Activated naive CD4-positive, alpha-beta T cell treated with anti-CD3 and anti-CD28 coated beads, Interleukin-2, amount 50 U/mL, for 16 hours (primary cell): ENCODE data around the gene HPRT1.

Experiments used
- DNase-seq: peaks from one replicate; pipeline ENCODE4 v3.0.0-alpha.2; 2020

Gene HPRT1

DNA sequence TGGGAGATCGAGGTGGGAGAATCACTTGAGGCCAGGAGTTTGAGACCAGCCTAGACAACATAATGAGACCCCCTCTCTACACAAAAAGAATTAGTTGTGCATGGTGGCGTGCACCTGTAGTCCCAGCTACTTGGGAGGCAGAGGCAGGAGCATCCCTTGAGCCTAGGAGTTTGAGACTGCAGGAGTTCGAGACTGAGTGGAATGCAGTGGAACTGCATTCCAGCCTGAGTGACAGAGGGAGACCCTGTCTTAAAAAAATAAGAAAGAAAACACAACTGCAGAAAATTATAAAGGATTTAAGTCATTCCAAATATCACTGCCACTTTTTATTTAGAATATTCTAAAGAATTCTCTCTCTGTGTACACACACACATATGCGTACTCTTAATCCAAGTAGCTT is 18.4 kb downstream of the HPRT1 start:
- no peak for DNase-seq

GRCh38 chrX:134480061-134480460 is 20.1 kb downstream of the HPRT1 start:
- no peak for DNase-seq

GRCh38 chrX:134481339-134481738 is 21.4 kb downstream of the HPRT1 start:
- no peak for DNase-seq

- no peak for DNase-seq
Measured at GRCh38 chrX:134482371-134482770, 22.4 kb downstream of the HPRT1 start.

DNA sequence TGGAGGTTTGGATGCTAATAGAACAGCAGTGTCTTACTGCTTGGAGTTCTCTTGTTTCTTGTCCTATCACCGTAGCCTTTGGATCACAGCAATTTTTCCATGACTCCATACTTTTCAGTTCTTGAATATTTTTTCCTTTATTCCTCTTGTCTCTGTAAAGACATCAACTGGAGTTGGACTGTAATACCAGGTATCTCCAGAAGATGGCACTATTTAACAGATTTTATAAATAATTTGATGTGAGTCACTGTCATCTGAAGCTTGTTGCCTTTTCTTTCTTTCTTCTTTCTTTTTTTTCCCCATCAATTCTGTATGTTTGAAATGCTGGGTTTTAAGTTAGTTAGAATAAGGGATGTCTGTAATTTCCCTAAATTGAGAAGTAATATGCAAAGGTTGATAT is 24.1 kb downstream of the HPRT1 start:
- no peak for DNase-seq

- no peak for DNase-seq
Measured at GRCh38 chrX:134501941-134502340, 42.0 kb downstream of the HPRT1 start.

- DNase-seq = no peak
Measured at GRCh38 chrX:134502686-134503085, 42.7 kb downstream of the HPRT1 start.

- no peak for DNase-seq
Measured at GRCh38 chrX:134512566-134512965, 52.6 kb downstream of the HPRT1 start.

GRCh38 chrX:134513091-134513490 is 53.1 kb downstream of the HPRT1 start:
- no peak for DNase-seq

DNA sequence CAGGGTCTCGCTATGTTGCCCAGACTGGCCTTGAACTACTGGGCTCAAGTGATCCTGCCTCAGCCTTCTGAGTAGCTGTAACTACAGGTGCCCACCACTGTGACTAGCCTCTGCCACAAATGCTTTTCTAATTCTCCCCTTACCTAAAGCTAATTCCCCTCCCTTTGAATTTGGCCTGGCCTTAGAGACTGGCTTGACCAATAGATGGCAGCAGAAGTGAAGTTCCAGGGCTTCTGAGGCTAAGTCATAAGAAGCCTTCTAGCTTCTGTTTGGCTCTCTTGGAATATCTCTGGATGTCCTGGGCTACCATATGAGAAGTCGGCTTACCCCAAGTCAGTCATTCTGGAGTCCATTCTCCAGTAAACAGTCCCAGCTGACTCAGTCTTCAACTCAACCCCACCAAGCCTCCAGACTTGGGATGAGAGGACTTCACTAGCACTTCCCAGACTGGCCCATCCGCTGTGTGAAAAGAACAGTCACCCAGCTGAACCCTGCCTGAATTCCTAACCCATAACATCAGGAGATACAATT is 61.0 kb downstream of the HPRT1 start:
- no peak for DNase-seq

DNA sequence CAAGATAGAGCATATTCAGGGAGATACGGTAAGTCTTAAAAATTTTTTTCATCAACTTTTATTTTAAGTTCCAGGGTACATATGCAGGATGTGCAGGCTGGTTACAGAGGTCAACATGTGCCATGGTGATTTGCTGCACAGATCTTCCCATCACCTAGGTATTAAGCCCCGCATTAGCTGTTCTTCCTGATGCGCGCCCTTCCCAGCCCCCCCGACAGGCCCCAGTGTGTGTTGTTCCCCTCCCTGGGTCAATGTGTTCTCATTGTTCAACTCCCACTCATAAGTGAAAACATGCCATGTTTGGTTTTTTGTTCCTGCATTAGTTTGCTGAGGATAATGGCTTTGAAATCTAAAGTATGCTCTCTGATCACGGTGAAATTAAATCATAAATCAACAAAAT is 64.2 kb downstream of the HPRT1 start:
- no peak for DNase-seq

- no peak for DNase-seq
Measured at GRCh38 chrX:134525086-134525792, 65.3 kb downstream of the HPRT1 start.

- DNase-seq = no peak
Measured at GRCh38 chrX:134526399-134526798, 66.4 kb downstream of the HPRT1 start.

GRCh38 chrX:134528960-134529359 is 69.0 kb downstream of the HPRT1 start:
- no peak for DNase-seq

DNA sequence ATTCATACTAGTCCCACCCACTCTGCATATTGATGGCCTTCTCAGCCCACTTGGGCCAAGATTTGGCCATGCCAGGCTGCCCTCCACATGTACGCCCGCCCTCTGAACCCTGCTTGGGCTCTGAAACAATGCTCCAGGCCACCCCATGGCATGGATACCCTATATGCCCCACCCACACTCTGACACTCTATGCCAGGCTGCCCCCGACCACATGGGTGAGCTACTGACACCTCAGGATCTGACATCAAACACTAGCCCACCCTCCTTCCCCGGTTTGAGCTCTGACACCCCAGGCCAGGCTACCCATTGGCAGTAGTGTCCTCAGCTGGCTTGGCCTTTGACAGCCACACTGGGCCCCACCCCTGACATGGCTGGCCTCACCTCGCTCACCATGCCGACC is 69.5 kb downstream of the HPRT1 start:
- no peak for DNase-seq

DNA sequence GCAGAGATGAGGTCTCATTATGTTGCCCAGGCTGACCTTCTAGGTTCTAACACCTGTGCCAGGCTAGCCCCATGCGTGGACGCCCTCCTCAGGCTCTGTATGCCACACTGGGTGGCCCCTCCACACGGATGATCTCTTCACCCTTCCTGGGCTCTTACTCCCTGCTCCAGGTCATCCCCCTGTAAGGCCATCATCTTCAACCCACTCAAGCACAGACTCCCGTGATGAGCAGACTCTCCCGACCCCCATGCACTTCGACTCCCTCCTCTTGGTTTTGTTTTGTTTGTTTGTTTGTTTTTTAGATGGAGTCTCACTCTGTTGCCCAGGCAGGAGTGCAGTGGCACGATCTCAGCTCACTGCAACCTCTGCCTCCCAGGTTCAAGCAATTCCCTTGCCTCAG is 70.9 kb downstream of the HPRT1 start:
- no peak for DNase-seq

DNA sequence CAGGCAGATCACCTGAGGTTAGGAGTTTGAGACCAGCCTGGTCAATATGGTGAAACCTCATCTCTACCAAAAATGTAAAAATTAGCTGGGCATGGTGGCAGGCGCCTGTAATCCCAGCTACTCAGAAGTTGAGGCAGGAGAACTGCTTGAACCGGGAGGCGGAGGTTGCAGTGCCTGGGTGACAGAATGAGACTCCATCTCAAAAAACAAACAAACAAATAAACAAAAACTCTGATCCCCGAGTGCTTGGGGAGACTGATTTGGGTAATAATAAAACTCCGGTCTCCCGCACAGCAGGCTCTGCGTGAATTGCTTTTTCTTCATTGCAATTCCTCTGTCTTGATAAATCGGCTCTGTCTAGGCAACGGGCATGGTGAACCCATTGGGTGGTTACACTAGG is 73.4 kb downstream of the HPRT1 start:
- no peak for DNase-seq

GRCh38 chrX:134533952-134534351 is 74.0 kb downstream of the HPRT1 start:
- DNase-seq = no peak

DNA sequence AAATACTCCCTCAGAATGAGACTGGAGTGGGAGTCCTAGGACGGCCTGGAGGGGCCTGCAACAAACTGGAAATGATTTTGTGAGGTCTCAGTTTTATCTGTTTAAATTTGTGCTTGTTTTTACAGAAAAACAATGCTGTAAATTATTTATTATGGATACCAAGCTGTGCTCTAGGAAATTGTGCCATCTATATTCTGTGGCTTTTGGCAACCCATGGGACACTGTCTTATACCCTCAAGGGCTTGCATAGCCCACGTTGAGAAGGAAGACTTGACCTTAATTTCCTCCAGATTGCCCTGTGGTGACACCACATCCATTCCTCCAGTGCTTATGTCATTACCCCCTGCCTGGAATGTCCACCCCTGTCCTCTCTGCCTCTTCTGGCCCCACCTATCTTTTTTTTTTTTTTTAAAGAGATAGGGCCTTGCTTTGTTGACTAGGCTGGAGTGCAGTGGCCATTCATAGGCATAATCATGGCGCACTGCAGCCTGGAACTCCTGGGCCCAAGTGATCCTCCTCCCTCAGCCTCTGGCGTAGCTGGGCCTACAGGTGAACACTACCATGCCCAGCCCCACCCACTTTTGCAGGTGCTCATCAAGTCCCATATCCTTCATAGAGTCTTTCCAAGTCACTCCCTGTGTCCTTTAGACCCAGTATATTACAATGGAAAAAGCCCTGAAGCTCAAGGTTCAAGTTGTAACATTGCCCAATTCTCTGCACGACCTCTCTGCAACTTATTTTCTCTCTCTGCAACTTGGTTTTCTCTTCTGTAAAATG is 77.4 kb downstream of the HPRT1 start:
- no peak for DNase-seq

GRCh38 chrX:134538316-134538715 is 78.4 kb downstream of the HPRT1 start:
- DNase-seq = no peak

- DNase-seq = no peak
Measured at GRCh38 chrX:134541906-134542305, 81.9 kb downstream of the HPRT1 start.

DNA sequence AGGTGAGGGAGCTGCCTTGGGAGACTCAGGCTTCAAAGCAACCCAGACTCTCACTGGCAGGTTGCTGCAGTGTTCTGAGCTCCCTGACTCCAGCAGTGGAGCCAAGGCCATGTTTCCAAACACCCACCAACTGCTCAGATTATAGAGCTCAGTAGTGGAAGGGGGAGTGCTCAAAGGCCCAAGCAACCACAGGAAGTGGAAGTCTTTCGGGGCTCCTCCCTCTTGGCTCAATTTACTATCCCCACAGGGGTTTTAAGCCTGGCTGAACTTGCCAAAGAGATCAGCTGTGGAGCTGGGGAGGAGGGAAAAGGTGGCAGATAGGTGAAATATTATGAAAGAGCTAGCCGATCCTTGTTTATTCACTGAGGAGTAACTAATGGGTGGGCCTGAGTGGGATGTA is 82.5 kb downstream of the HPRT1 start:
- DNase-seq = no peak

DNA sequence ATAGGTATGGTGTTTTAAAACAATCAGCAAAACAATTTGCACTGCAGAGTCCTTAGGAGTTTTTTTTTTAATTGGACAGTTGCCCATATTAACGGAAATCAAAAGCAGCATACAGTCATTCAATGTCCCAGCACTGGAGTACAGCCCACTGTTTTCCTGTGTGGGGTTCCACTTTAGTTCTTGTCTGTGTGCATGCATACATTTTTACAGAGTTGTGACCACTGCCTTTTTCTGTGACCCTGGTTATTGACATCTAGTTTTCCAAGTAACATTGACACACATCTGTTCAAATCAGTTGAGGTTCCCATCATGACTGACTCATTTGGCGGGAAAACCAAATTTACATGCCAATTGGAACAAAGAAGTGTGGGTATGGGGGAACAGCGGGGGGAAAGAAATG is 83.3 kb downstream of the HPRT1 start:
- no peak for DNase-seq

- no peak for DNase-seq
Measured at GRCh38 chrX:134544135-134544512, 84.2 kb downstream of the HPRT1 start.
